CMK (cell line): ENCODE data around the gene PFKL.
"Not testable (repeated sequence)": the region's sequence is repeated elsewhere in the genome, so short reads cannot be mapped to it uniquely, and the experiment has no call there.

Experiments used
- DNase-seq: peaks from one replicate; pipeline ENCODE4 v3.0.0-alpha.2; 2010; ENCODE audit warnings: low read depth

PFKL gene

GRCh38 chr21:44294391-44295162 is 5.3 kb upstream of the PFKL start:
- DNase-seq: no peak

DNA sequence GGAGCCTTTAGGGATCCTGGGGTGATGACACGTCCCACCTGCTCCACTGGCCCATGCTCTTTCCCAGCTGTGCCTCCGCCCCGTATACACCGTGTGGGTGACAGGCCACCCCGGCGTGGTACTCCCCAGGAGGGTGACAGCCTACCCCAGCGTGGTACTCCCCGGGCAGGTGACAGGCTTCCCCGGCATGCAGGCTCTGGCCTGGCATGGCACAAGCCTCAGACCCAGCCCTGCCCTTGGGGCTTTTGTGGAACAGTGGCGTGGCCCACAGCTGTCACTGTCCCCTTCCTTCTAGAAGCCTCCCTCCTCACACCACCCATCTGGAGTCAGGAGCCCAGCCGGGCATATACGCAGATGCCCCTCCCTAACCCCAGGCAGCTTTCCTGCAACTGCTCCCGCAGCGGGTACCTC is 4.7 kb upstream of the PFKL start:
- DNase-seq: no peak

- no peak for DNase-seq
Measured at GRCh38 chr21:44295646-44296045, 4.2 kb upstream of the PFKL start.

GRCh38 chr21:44296103-44296519 is 3.7 kb upstream of the PFKL start:
- no peak for DNase-seq

- no peak for DNase-seq
Measured at GRCh38 chr21:44296916-44297315, 2.9 kb upstream of the PFKL start.

DNA sequence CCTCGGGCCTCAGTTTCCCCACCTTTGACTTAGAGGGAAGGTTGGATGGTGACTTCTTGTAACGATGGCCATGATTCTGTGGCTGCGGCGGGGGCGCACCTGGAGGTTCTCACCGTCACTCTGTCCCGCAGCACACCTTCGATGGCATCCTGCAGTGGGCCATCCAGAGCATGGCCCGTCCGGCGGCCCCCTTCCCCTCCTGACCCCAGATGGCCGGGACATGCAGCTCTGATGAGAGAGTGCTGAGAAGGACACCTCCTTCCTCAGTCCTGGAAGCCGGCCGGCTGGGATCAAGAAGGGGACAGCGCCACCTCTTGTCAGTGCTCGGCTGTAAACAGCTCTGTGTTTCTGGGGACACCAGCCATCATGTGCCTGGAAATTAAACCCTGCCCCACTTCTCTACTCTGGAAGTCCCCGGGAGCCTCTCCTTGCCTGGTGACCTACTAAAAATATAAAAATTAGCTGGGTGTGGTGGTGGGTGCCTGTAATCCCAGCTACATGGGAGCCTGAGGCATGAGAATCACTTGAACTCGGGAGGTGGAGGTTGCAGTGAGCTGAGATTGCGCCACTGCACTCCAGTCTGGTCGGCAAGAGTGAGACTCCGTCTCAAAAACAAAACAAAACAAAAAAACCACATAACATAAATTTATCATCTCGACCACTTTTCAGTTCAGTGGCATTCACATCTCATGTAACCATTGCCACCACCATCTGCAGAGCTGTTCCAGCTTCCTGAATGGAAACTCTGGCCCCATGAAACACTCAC is 2.1 kb upstream of the PFKL start:
- DNase-seq: peak; percentile 86

- DNase-seq: no peak
Measured at GRCh38 chr21:44298301-44298700, 1.6 kb upstream of the PFKL start.

- DNase-seq: no peak
Measured at GRCh38 chr21:44299085-44299457, 782 bp upstream of the PFKL start.

GRCh38 chr21:44300262-44300959 is 558 bp downstream of the PFKL start:
- peak; percentile 72 for DNase-seq

DNA sequence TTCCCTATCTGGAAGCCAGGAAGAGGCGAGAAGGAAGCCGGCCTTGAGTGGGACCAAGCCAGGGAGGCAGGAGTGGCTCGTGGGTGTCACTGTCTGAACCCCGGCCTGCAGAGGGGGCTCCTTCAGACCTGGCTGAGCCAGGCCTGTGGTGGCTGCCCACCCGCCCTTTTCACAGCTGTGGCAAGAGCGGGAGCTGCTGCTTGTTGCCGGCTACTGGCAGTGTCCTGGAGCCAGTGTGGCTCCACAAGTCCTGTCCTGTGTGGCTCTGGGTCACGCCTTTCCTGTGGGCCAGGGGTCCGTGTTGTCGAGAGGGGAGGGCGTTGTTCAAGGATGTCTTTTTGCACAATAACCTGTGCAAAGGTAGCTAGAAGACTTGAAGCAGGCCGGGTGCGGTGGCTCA is 1.3 kb downstream of the PFKL start:
- no peak for DNase-seq

DNA sequence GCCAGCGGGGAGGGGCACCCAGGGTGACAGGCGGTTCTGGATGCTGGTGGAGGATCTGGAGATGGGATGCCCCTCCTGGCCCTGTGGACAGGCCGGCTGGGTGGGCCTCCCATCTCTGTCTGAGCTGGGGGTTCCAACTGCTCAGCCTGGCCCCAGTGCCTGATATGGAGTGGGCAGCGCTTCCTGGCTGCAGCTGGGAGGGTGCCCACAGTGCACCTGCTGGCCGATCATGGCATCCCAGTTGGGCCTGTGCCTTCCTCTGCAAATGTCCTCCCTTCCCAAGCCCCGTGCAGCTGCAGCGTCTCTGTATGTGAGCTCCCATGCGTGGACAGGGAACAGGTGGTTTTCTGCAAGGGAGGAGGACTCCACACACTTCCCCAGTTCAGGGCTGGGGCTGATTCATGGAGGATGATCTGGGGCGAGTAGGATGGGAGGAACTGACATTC is 2.1 kb downstream of the PFKL start:
- DNase-seq: no peak

- DNase-seq: not testable (repeated sequence)
Measured at GRCh38 chr21:44302573-44303401, 2.9 kb downstream of the PFKL start.

DNA sequence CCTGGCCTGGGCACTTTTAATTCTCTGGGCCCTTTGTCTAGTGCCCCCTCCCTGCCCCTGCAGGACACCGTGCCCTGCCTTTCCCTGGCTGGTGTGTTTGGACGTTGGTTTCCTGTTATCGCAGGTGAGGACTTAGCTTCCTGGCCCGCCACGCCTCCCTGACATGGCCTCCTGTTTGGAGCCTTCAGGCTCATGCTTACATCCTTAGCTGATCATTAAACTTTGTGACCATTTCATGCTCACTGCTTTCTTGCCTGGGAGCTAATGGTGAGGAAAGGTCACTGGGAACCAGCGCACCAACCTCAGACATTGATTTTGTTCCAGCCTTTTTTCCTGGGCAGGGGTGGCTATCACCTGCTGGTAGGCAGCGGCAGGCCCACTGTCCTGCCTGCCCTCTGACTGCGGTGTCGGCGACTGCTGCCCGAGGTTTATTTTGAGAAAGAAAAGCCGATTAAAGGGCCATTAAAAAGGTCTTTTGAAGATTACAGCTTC is 3.7 kb downstream of the PFKL start:
- no peak for DNase-seq

DNA sequence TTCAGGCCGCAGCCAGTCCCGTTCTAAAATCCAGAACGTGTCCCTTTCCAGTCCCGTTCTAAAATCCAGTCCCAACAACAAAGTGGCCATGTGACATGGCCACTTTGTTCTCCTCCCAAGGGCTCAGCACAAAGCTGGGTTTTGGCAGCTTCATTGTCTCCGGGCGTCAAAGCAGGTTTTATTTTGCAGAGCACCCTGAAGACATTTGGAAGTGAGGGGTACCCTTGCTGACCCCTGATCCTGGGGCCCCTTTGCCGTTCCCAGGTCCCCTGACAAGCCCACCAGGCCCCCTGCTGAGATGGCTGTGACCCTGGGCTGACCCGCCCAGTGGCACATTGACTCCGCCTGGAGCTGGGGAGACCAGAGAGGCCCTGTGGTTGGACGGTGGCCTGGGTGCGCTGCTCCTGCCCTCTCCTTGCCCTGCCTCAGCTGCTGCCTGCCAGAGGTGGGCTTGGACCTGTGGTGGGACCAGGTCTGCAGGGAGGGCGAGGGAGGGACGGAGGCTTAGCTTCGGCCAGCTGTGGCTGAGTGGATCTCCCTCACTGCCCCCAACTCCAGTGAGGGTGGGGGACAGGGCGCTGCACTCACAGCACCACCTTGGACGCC is 4.3 kb downstream of the PFKL start:
- DNase-seq: no peak

DNA sequence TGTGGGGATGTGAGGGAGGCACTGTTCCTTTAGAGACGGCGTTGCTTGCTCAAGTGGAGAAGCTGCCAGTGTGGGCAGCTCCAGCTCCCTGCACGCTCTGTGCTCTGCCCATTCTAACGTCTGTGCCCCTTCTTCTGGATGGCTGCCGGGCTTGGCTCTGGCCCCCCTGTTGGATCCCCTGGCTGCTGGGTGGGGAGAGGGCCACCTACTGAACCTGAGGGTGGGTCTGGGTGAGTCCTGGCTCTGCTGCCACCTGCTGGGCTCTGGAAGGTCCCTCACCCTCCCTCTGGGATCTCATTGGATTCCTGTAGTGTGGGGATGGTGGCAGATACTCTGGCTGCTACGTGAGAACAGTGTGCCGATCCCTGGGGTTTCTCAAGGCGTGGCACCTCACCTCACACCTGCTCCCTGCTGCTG is 5.0 kb downstream of the PFKL start:
- peak; percentile 49 for DNase-seq

DNA sequence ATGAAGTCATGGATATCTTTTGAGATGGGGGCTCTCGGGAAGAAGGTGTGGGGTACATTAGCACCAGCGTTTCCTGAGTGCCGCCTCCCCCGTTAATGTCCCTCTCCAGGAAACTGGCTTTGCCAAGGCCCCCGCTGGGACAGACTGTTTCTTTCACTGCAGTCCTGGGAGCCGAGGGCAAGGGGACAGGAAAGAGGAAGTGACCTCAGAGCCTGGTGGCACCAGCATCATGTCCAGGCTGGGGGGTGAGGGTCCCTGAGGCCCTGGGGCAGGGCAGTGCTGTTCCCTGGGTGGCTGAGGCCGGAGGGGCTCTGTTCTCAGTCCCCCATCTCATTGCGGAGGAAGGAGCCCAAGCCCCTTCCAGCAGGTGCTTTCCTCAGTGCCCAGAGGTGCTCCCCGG is 5.8 kb downstream of the PFKL start:
- no peak for DNase-seq

DNA sequence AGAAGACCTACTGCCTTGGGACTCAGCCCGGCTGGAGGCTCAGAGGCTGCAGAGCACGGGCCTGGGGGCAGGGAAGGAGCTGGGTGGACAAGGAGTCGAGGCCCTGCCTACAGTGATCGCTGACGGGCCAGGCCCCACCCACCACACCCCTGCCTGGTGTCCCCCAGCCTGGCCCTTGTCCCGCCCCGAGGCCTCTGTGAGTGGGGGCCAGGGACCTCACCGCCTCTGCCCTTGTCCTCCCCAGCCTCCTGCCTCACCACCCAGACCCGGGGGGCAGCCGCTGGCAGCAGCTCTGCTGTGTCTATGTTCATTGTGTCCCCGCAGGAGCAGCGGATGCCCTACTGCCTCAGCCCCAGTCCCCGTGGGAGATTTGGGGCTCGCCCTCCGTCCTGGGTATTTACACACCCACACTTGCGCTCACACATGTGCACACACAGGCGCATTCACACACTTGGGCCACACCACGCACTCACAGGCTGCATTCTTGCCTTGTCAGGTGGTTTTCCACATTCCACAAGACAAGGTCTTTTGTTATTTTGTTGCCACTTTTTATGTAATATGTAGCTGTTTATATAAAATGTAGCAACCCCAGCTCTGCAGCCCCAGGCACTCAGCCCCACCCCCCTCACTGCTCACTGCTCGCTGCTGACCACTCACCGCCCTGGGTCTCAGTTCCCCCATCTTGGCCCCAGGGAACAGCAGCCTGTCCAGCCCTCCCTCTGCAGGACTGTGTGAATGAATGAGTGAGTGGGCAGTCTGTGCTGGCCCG is 7.3 kb downstream of the PFKL start:
- DNase-seq: no peak

DNA sequence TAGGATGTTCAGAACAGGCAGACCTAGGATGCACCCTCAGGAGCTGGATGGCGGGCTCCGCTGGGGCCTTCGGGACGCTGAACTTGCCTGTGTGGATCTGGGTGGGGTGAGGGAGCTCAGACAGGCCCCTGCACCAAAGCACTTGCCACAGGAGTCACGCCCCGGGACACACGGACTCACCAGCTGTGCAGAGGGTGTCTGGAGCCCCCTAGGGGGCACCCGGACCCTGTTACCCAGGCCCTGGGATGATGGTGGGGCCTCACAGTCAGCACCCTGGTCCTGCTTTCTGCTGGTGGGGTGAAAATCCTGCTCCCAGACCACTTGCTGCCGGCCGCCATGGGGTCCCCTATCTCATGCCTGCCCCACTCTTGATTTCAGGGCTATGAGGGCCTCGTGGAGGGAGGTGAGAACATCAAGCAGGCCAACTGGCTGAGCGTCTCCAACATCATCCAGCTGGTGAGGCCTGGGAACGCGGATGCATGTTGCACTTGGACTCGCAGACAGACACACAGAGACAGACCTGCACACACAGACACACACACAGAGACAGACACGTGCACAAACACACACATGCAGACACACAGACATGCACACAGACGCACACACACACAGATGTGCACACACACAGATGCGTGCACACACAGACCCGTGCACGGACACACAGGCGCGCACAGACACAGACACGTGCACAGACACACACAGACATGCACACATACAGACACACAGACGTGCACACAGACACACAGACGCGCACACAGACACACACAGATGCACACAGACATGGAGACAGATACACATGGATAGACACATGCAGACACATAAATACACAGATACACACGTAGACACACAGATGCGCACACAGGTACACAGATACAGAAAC is 11.0 kb downstream of the PFKL start:
- no peak for DNase-seq

DNA sequence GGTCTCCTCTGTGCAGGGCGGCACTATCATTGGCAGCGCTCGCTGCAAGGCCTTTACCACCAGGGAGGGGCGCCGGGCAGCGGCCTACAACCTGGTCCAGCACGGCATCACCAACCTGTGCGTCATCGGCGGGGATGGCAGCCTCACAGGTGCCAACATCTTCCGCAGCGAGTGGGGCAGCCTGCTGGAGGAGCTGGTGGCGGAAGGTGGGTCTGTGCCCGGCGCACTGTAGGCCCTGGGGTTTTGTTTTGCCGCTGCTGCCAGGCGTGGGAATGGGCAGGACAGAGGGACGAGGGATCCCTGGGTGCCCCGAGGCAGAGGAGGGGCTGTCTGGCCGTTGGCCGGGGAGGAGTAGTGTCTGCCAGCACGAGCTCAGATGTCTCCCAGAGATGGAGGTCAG is 12.2 kb downstream of the PFKL start:
- DNase-seq: no peak

DNA sequence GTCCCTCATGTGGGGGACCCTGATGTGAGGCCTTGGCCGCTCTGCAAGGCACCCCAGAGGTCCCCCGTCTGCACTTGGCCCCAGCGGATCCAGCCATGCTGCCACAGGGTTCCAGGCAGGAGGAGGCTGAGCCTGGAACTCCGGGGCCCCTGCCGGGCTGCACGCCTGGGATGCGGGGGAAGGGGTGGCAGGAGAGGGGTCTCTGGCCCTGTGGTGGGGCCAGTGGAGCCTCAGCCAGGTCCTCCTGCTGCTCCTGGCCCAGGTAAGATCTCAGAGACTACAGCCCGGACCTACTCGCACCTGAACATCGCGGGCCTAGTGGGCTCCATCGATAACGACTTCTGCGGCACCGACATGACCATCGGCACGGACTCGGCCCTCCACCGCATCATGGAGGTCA is 12.9 kb downstream of the PFKL start:
- no peak for DNase-seq
